Panc1 (cell line): ENCODE data around the gene NOX1. TPM values are rescaled to one million over a fixed set of nuclear protein-coding genes. Genes with fewer than 3 reads are reported as not detected.

Source experiments
- ATAC-seq: fragments of 200-7000 bp; cut with Tn5 transposase; 2 replicates; pipeline ENCODE4 v1.9.1; 2020; ENCODE audit warnings: mild to moderate bottlenecking, moderate library complexity
- BruUV-seq: library from RNA; stranded (reverse); fragments of 400-500 nt; replicated peaks from 2 replicates; lab custom pipeline; 2021; lab: Mats Ljungman, UMichigan
- CTCF ChIA-PET: fragments of 300-600 bp; sonication (Branson Sonifier 250); formaldehyde crosslinking; loops from one replicate; lab custom pipeline; 2022; ENCODE audit warnings: antibody characterized with exemption; lab: Charles Lee
- POLR2A ChIA-PET: fragments of 300-600 bp; sonication (Branson Sonifier 250); formaldehyde crosslinking; loops from one replicate; lab custom pipeline; 2022; ENCODE audit warnings: antibody characterized with exemption; lab: Charles Lee
- DNase-seq: peaks from one replicate; pipeline ENCODE4 v3.0.0-alpha.2; 2010; ENCODE audit warnings: low read depth, low spot score
- H3K27ac ChIP-seq: 2 replicates; pipeline ENCODE4 v1.5.1; 2011; ENCODE audit warnings: mild to moderate bottlenecking, low read length, inconsistent platforms
- H3K27me3 ChIP-seq: fragments of 200-500 bp; sonication (Bioruptor generic); 2 replicates; pipeline ENCODE4 v1.6.0; 2014; ENCODE audit warnings: low read length, inconsistent platforms; ENCODE audit not compliant: control insufficient read depth, insufficient read depth
- H3K36me3 ChIP-seq: fragments of 200-500 bp; sonication (Bioruptor generic); 2 replicates; pipeline ENCODE4 v1.5.1; 2014; ENCODE audit warnings: inconsistent platforms, mild to moderate bottlenecking, low read length, moderate library complexity; ENCODE audit not compliant: control insufficient read depth, insufficient read depth
- H3K4me1 ChIP-seq: 2 replicates; pipeline ENCODE4 v1.5.1; 2011; ENCODE audit warnings: inconsistent platforms, mild to moderate bottlenecking, low read length, moderate library complexity; ENCODE audit not compliant: control insufficient read depth, insufficient read depth
- H3K4me3 ChIP-seq, 2 experiments: 2 replicates each; pipeline ENCODE4 v1.5.1; 2011 to 2012; ENCODE audit warnings: low read depth in 2 of 2, low read length in 2 of 2, mild to moderate bottlenecking in 2 of 2, inconsistent platforms in 1 of 2, moderate library complexity in 1 of 2
- H3K9me3 ChIP-seq: fragments of 200-500 bp; sonication (Bioruptor generic); 2 replicates; pipeline ENCODE4 v1.5.1; 2014; ENCODE audit warnings: low read depth, mild to moderate bottlenecking, inconsistent platforms, low read length, moderate library complexity; ENCODE audit not compliant: control insufficient read depth, insufficient read depth
- CTCF ChIP-seq: fragments of 450-650 bp; IDR thresholded peaks from 2 replicates; pipeline ENCODE4 v1.5.1; 2017; ENCODE audit warnings: mild to moderate bottlenecking
- POLR2AphosphoS5 ChIP-seq: IDR thresholded peaks from 2 replicates; pipeline ENCODE4 v1.6.1; 2012; ENCODE audit warnings: mild to moderate bottlenecking, low read depth, low read length, moderate library complexity
- REST ChIP-seq, 2 experiments: IDR thresholded peaks; 2 replicates each; pipeline ENCODE4 v1.6.1; 2011 to 2012; ENCODE audit warnings: low read depth in 2 of 2, control low read depth in 1 of 2, low read length in 1 of 2, mild to moderate bottlenecking in 1 of 2, moderate library complexity in 1 of 2; ENCODE audit not compliant: insufficient read depth in 1 of 2
- SIN3A ChIP-seq: IDR thresholded peaks from 2 replicates; pipeline ENCODE4 v1.6.1; 2012; ENCODE audit warnings: low read depth, mild to moderate bottlenecking, low read length, moderate library complexity, borderline replicate concordance; ENCODE audit not compliant: insufficient read depth
- TCF7L2 ChIP-seq: IDR thresholded peaks from 2 replicates; pipeline ENCODE4 v1.6.1; 2011; ENCODE audit warnings: mild to moderate bottlenecking, low read depth, low read length, inconsistent platforms
- in situ Hi-C: cut with HindIII; loops from 2 replicates; pipeline ENCODE4 v1.10.0; 2016; ENCODE audit warnings: low sequenced_read_pairs, low pct_unique_long_range_greater_than_20kb
- intact Hi-C: fragments of 100-400 bp; cut with micrococcal nuclease; formaldehyde crosslinking; loops from one replicate; pipeline ENCODE4 v1.10.0; 2022; ENCODE audit not compliant: unreplicated experiment
- total RNA-seq: library from RNA; stranded (reverse); gene quantifications from one replicate; pipeline ENCODE4 v1.2.1, GENCODE V29; 2021; ENCODE audit not compliant: unreplicated experiment

Gene NOX1
- total RNA-seq, 1 experiment from 2014 or later: not detected

GRCh38 chrX:100905620-100906019 lies 31.5 kb upstream of the NOX1 start:
- ATAC-seq (no peak), DNase-seq (no peak)
- in situ Hi-C loops: no loop called here
- no peaks in the 10 kb centered on the region for H3K36me3 ChIP-seq
- BruUV-seq: no TSS peak
- no peak overlapping the region for H3K4me3 ChIP-seq
- H3K4me1 ChIP-seq: no peaks in the 10 kb centered on the region
- CTCF ChIA-PET: no interaction called here
- H3K9me3 ChIP-seq: 0 out of 2 replicates have a peak, but pooled peaks cover 5% of the 10 kb centered on the region
- POLR2A ChIA-PET: no interaction called here
- intact Hi-C loops: no loop called here
- no peaks in the 10 kb centered on the region for H3K27me3 ChIP-seq
- no peak overlapping the region for H3K27ac ChIP-seq
- TF ChIP-seq CTCF: no peak
- TF ChIP-seq SIN3A: no peak
- no peak for TF ChIP-seq TCF7L2
- no peak for TF ChIP-seq POLR2AphosphoS5
- no peak for TF ChIP-seq REST (IDR thresholded peaks at IDR 0.05; ENCODE audit: insufficient read depth in 1 of 2, low read depth in 2 of 2, low read length in 1 of 2)

GRCh38 chrX:100904433-100904832 lies 30.3 kb upstream of the NOX1 start:
- intact Hi-C loops (no loop called here), in situ Hi-C loops (no loop called here)
- ChIA-PET POLR2A (no interaction called here), CTCF (no interaction called here)
- no TSS peak for BruUV-seq
- Histone ChIP-seq H3K27me3 (no peaks in the 10 kb centered on the region), H3K9me3 (0 out of 2 replicates have a peak, but pooled peaks cover 5% of the 10 kb centered on the region), H3K4me3 (no peak overlapping the region), H3K27ac (no peak overlapping the region), H3K36me3 (no peaks in the 10 kb centered on the region), H3K4me1 (no peaks in the 10 kb centered on the region)
- TF ChIP-seq SIN3A (no peak), REST (IDR thresholded peaks at IDR 0.05; ENCODE audit: insufficient read depth in 1 of 2, low read depth in 2 of 2, low read length in 1 of 2) (no peak), POLR2AphosphoS5 (no peak), TCF7L2 (no peak), CTCF (no peak)
- DNase-seq (no peak), ATAC-seq (no peak)
